Activated B cell treated with CpG ODN at 0.5 μM for 24 hours (primary cell): ENCODE measurements around the gene TBCCD1. TPM values are rescaled to one million over a fixed set of nuclear protein-coding genes. Genes with fewer than 3 reads are reported as not detected.
"Not testable (repeated sequence)": the region's sequence is repeated elsewhere in the genome, so short reads cannot be mapped to it uniquely, and the experiment has no call there.

Experiments used
- ATAC-seq: fragments of 200-7000 bp; cut with Tn5 transposase; one replicate; pipeline ENCODE4 v1.10.0; 2021; ENCODE audit warnings: low read depth, mild to moderate bottlenecking, moderate library complexity
- CTCF ChIA-PET: fragments of 350-600 bp; sonication (Branson Sonifier 250); formaldehyde crosslinking; loops from one replicate; lab custom pipeline; 2021; ENCODE audit warnings: antibody characterized with exemption; lab: Charles Lee
- POLR2A ChIA-PET: fragments of 350-600 bp; sonication (Branson Sonifier 250); formaldehyde crosslinking; loops from one replicate; lab custom pipeline; 2021; ENCODE audit warnings: antibody characterized with exemption; lab: Charles Lee
- DNase-seq: peaks from one replicate; pipeline ENCODE4 v3.0.0; 2022
- H3K27ac Mint-ChIP-seq: one replicate; pipeline ENCODE4 v1.8.0; 2020; ENCODE audit warnings: mixed read lengths
- H3K27me3 Mint-ChIP-seq: one replicate; pipeline ENCODE4 v1.8.0; 2021; ENCODE audit warnings: mixed read lengths
- H3K36me3 Mint-ChIP-seq: one replicate; pipeline ENCODE4 v1.8.0; 2021; ENCODE audit warnings: low read depth, mixed read lengths
- H3K4me1 Mint-ChIP-seq: one replicate; pipeline ENCODE4 v1.8.0; 2021; ENCODE audit warnings: mixed read lengths
- H3K4me3 Mint-ChIP-seq: one replicate; pipeline ENCODE4 v1.8.0; 2020; ENCODE audit warnings: mild to moderate bottlenecking, mixed read lengths
- H3K9me3 Mint-ChIP-seq: one replicate; pipeline ENCODE4 v1.8.0; 2020; ENCODE audit warnings: mixed read lengths
- CTCF ChIP-seq: fragments of 200-600 bp; IDR thresholded peaks from one replicate; pipeline ENCODE4 v1.8.0; 2022; ENCODE audit warnings: antibody characterized with exemption, mild to moderate bottlenecking
- intact Hi-C: fragments of 100-400 bp; cut with micrococcal nuclease; formaldehyde crosslinking; loops from one replicate; pipeline ENCODE4 v1.15.1; 2024
- total RNA-seq: library from RNA; stranded (reverse); gene quantifications from 2 replicates; pipeline ENCODE4 v1.2.3, GENCODE V29; 2022

The TBCCD1 gene
- total RNA-seq, 1 donor from 2014 or later = 15.4 TPM

- ATAC-seq = no peak
- Mint-ChIP-seq H3K9me3 (peaks cover 9% of the 10 kb centered on the region), H3K27ac (no peak overlapping the region), H3K4me3 (no peak overlapping the region), H3K4me1 (peaks cover 4% of the 10 kb centered on the region), H3K27me3 (no peaks in the 10 kb centered on the region), H3K36me3 (no peaks in the 10 kb centered on the region)
- POLR2A ChIA-PET = no interaction called here
- DNase-seq = no peak
- TF ChIP-seq CTCF = no peak
- CTCF ChIA-PET = no interaction called here
- intact Hi-C loops = no loop called here
These were observed 64.8 kb downstream of the TBCCD1 start for GRCh38 chr3:186502138-186502948.

- H3K4me1 Mint-ChIP-seq, POLR2A ChIA-PET, H3K9me3 Mint-ChIP-seq, H3K36me3 Mint-ChIP-seq, H3K27ac Mint-ChIP-seq, H3K27me3 Mint-ChIP-seq, H3K4me3 Mint-ChIP-seq, DNase-seq, CTCF ChIA-PET, ATAC-seq, intact Hi-C loops: not testable (repeated sequence)
These were observed 67.2 kb downstream of the TBCCD1 start for GRCh38 chr3:186499949-186500348.

- ATAC-seq, H3K4me1 Mint-ChIP-seq, CTCF ChIA-PET, intact Hi-C loops, POLR2A ChIA-PET, DNase-seq, H3K27ac Mint-ChIP-seq, H3K4me3 Mint-ChIP-seq, H3K36me3 Mint-ChIP-seq, H3K9me3 Mint-ChIP-seq, H3K27me3 Mint-ChIP-seq: not testable (repeated sequence)
These were observed 69.1 kb downstream of the TBCCD1 start for GRCh38 chr3:186498022-186498421.

- DNase-seq (no peak), ATAC-seq (no peak)
- CTCF ChIA-PET = no interaction called here
- Mint-ChIP-seq H3K4me1 (peaks cover 6% of the 10 kb centered on the region), H3K27ac (no peak overlapping the region), H3K27me3 (no peaks in the 10 kb centered on the region), H3K36me3 (no peaks in the 10 kb centered on the region), H3K4me3 (no peak overlapping the region), H3K9me3 (peaks cover 9% of the 10 kb centered on the region)
- intact Hi-C loops = no loop called here
- TF ChIP-seq CTCF = no peak
- POLR2A ChIA-PET = no interaction called here
These were observed 69.5 kb downstream of the TBCCD1 start for GRCh38 chr3:186497608-186498007.

GRCh38 chr3:186496635-186497034 is 70.5 kb downstream of the TBCCD1 start:
- intact Hi-C loops = no loop called here
- ChIA-PET CTCF (interaction anchor here (2.0 kb wide), 1 partner anchor 44 kb away, joined by 4 read pairs; no protein-coding TSS in a partner anchor), POLR2A (no interaction called here)
- no peak for DNase-seq
- no peak for ATAC-seq
- Mint-ChIP-seq H3K27ac (no peak overlapping the region), H3K9me3 (peaks cover 9% of the 10 kb centered on the region), H3K36me3 (no peaks in the 10 kb centered on the region), H3K27me3 (no peaks in the 10 kb centered on the region), H3K4me3 (no peak overlapping the region), H3K4me1 (peaks cover 6% of the 10 kb centered on the region)
- no peak for TF ChIP-seq CTCF

Other genes with a start within 250 kb of the TBCCD1 start
- gene DGKG, start 205.1 kb downstream of the TBCCD1 start, total RNA-seq = 3.9 and 4.2 TPM in 2 replicates
- gene CRYGS, start 23.0 kb downstream of the TBCCD1 start, total RNA-seq = 4.0 and 4.6 TPM in 2 replicates
- gene DNAJB11, start 3.4 kb upstream of the TBCCD1 start, total RNA-seq = 51.3 and 52.5 TPM in 2 replicates
- not detected in 2 replicates for gene AHSG, start 45.7 kb upstream of the TBCCD1 start, total RNA-seq
- gene FETUB, start 73.1 kb upstream of the TBCCD1 start, total RNA-seq = not detected in 2 replicates
- gene HRG, start 98.7 kb upstream of the TBCCD1 start, total RNA-seq = not detected in 2 replicates
- not detected in 2 replicates for gene KNG1, start 150.0 kb upstream of the TBCCD1 start, total RNA-seq
- 533 and 574 TPM in 2 replicates for gene EIF4A2, start 216.2 kb upstream of the TBCCD1 start, total RNA-seq
- 28.8 and 29.9 TPM in 2 replicates for gene RFC4, start 239.1 kb upstream of the TBCCD1 start, total RNA-seq